Ureter (tissue), 1 donor: ENCODE data around the gene MT1E. TPM values are rescaled to one million over a fixed set of nuclear protein-coding genes. Genes with fewer than 3 reads are reported as not detected.
"Not testable (repeated sequence)": the region's sequence is repeated elsewhere in the genome, so short reads cannot be mapped to it uniquely, and the experiment has no call there.

ENCODE experiments used
- DNase-seq: peaks from one replicate; pipeline ENCODE4 v3.0.0-alpha.2; 2020; ENCODE audit warnings: low spot score
- total RNA-seq: library from RNA; stranded (reverse); gene quantifications from one replicate; pipeline ENCODE4 v1.2.4, GENCODE V29; 2023
- donor health status: DM: yes; HTN: yes; CAD: no.

MT1E gene
- total RNA-seq, 1 donor from 2014 or later: 98.7 TPM

GRCh38 chr16:56607109-56607618 is 18.4 kb upstream of the MT1E start:
- DNase-seq: peak; percentile 81

GRCh38 chr16:56607675-56608042 is 17.9 kb upstream of the MT1E start:
- no peak for DNase-seq

GRCh38 chr16:56608043-56608875 is 17.3 kb upstream of the MT1E start, which contains the start of gene MT2A:
Gene MT2A (plus strand): TSS chr16:56608584. CDS start chr16:56608656, 72 bp downstream.
- peak; percentile 94 for DNase-seq

- DNase-seq: no peak
These were observed 16.6 kb upstream of the MT1E start for GRCh38 chr16:56608876-56609462.

- DNase-seq: peak; percentile 80
These were observed 16.1 kb upstream of the MT1E start for GRCh38 chr16:56609463-56609921.

GRCh38 chr16:56610017-56610608 is 15.5 kb upstream of the MT1E start:
- DNase-seq: no peak

GRCh38 chr16:56610609-56611111 is 14.9 kb upstream of the MT1E start:
- DNase-seq: no peak

GRCh38 chr16:56611281-56611833 is 14.2 kb upstream of the MT1E start:
- no peak for DNase-seq

GRCh38 chr16:56613706-56614105 is 11.9 kb upstream of the MT1E start:
- DNase-seq: no peak

- DNase-seq: no peak
These were observed 11.0 kb upstream of the MT1E start for GRCh38 chr16:56614549-56614991.

- DNase-seq: no peak
These were observed 10.2 kb upstream of the MT1E start for GRCh38 chr16:56615353-56615752.

GRCh38 chr16:56616608-56617211 is 8.9 kb upstream of the MT1E start:
- no peak for DNase-seq

- DNase-seq: peak; percentile 78
These were observed 8.1 kb upstream of the MT1E start for GRCh38 chr16:56617212-56618085.

GRCh38 chr16:56618138-56618537 is 7.4 kb upstream of the MT1E start:
- no peak for DNase-seq

GRCh38 chr16:56620339-56620897 is 5.2 kb upstream of the MT1E start:
- no peak for DNase-seq

- not testable (repeated sequence) for DNase-seq
These were observed 3.7 kb upstream of the MT1E start for GRCh38 chr16:56621665-56622445.

GRCh38 chr16:56623184-56623583 is 2.4 kb upstream of the MT1E start:
- not testable (repeated sequence) for DNase-seq

- DNase-seq: no peak
These were observed 1.9 kb upstream of the MT1E start for GRCh38 chr16:56623637-56624036.

- no peak for DNase-seq
These were observed 518 bp downstream of the MT1E start for GRCh38 chr16:56625943-56626654.
